ENCODE measurements around the gene TXNIP.

TXNIP gene

DNA sequence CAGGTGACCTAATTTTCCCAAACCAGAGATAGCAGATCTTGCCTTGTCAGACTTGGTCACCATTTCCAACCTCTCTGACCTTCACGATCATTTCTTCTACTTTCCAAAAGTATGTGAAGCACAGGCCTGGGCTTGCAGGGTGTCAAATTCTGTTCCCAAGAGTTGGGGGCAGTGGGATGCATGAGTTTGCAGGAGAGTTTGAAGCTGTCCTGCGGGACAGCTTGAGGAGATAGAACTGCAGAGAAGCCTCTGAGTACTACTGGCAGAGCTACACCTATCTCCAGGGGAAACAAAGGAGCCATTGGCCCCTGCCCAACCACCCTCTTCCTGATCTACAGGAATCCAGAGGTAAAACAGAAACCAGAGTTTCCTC lies 11.3 kb downstream of the TXNIP start:
- no peak for DNase-seq

DNA sequence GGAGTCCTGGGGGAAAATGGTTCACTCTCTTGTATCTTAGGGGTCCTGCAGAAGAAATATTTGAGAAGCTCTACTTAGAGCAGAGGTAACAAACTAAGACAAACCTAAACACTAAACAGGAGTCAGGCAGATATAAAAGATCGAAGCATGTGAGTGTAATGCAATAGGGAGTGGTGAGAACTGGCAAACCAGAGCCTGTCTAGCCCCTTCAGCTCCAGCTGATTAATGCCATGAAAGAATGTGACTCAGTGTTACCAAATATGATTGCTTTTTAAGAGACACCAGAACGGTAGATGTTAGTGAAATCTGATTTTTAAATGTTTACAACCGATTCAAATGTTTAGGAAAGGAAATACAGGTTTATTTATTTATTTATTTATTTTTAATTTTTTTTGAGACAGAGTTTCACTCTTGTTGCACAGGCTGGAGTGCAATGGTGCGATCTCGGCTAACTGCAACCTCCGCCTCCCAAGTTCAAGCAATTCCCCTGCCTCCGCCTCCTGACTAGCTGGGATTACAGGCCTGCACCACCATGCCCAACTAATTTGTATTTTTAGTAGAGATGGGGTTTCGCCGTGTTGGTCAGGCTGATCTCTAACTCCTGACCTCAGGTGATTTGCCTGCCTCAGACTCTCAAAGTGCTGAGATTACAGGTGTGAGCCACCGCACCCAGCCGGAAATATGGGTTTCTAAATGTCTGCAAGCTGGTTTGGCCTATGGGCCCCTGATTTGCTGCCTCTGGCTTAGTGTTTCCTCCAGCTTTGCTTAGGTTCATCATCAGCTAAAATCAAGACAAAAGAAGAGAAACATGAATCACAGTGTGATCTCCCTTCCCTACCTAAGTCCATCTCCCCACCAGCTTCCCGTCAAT lies 12.2 kb downstream of the TXNIP start:
- DNase-seq: peak; percentile 43

- DNase-seq: no peak
These were observed 13.1 kb downstream of the TXNIP start for GRCh38 chr1:145983206-145983675.

GRCh38 chr1:145982010-145982723 lies 14.2 kb downstream of the TXNIP start:
- DNase-seq: no peak

GRCh38 chr1:145980457-145980994 lies 15.9 kb downstream of the TXNIP start:
- no peak for DNase-seq

- DNase-seq: no peak
These were observed 16.5 kb downstream of the TXNIP start for GRCh38 chr1:145979746-145980456.

- peak; percentile 51 for DNase-seq
These were observed 17.3 kb downstream of the TXNIP start for GRCh38 chr1:145978854-145979745.

DNA sequence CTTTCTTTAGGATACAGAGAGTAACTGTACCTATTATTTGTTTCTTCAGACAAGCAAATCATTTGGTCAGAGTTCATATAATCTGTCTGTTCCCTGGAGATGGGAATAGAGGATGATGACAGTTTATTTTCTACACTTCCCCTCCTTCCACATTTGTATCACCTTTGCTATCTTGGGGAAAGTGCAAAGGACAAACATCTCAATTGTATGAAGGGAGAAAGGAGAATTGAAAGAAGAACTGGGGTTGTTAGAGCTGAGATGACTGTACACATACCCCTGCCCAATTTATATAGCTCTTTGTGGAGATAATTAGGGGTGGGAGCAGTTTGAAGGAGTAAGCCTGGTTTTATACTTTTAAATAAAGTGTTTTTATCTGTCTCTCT lies 17.9 kb downstream of the TXNIP start:
- no peak for DNase-seq

GRCh38 chr1:145977486-145978470 lies 18.6 kb downstream of the TXNIP start:
- DNase-seq: peak; percentile 61

DNA sequence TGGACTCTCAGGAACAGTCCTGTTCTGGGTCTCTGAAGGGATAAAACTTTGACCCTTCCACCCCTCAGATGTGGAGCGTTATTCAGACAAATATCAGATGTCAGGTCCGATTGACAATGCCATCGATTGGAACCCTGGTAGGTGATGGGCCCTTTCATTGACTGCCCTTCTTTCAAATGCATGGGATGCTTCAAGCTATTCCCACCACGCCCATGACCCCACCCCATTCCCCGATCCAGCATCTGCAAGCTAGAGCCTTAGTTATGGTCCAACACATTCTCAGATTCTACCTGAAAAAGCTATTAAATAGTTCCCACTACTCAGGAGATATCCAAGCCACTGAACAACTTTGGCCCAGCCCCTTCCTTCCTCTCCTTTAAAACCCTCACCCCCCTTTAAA lies 19.4 kb downstream of the TXNIP start:
- no peak for DNase-seq

DNA sequence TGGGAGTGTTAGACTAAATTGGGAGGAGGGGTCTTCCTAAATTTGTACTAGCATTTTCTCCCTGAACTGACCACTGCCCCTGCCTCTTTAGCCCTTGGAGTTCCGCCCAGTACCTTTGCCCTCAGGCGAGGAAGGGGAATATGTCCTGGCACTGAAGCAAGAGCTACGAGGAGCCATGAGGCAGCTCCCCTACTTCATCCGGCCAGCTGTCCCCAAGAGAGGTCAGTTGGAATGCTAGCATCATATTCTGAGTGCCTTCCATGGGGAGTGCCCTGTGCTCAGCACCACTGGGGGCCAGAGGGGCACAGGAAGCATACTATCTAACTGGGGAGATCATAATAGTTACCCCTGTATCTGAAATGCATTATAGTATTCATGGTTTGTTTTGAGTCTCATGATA lies 21.2 kb downstream of the TXNIP start:
- DNase-seq: no peak

DNA sequence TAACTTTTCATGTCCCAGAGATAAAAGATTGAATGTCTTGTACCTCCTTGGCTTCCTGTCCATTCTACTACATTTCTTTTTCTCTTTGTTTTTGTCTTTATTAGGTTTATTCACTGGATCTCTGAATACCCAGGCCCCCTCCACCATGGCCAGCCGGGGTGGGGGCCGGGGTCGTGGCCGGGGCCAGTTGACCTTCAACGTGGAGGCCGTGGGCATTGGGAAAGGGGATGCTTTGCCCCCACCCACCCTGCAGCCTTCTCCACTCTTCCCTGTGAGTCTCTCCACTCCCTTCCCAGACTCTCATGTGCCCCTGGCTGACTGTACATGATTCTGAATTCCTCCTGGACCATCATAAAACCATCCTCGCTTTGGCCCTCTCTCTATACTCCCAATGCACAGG lies 21.7 kb downstream of the TXNIP start:
- no peak for DNase-seq

GRCh38 chr1:145972580-145972979 lies 23.8 kb downstream of the TXNIP start:
- no peak for DNase-seq

- no peak for DNase-seq
These were observed 29.1 kb downstream of the TXNIP start for GRCh38 chr1:145967288-145967687.

DNA sequence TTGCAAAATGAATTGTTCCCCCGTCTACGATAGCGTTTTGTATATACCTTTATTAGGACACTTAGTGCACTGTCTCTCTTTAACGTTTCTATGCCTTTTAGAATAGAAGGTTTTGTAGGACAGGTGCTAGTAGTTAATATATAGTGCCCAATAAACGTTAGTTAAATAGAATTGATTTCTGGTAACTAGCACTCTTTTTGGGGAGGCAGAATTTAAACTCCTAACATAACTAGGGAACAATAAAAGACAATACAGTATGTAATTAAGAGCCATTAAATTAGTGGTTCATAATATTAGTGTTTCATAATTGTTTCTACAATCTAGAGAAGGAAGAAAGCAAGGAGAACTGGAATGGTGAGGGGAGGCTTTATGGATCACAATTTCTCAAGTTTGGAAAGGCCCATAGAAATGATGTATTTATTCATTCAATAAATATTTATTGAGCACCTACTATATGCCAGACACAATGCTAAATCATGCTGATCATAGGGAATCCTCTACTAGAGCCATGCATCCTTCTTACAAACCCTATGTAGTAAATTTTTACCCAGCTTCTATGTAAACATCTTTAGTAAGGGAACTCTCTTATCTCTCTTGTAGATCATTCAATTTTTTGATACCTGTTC lies 31.1 kb downstream of the TXNIP start:
- DNase-seq: no peak

DNA sequence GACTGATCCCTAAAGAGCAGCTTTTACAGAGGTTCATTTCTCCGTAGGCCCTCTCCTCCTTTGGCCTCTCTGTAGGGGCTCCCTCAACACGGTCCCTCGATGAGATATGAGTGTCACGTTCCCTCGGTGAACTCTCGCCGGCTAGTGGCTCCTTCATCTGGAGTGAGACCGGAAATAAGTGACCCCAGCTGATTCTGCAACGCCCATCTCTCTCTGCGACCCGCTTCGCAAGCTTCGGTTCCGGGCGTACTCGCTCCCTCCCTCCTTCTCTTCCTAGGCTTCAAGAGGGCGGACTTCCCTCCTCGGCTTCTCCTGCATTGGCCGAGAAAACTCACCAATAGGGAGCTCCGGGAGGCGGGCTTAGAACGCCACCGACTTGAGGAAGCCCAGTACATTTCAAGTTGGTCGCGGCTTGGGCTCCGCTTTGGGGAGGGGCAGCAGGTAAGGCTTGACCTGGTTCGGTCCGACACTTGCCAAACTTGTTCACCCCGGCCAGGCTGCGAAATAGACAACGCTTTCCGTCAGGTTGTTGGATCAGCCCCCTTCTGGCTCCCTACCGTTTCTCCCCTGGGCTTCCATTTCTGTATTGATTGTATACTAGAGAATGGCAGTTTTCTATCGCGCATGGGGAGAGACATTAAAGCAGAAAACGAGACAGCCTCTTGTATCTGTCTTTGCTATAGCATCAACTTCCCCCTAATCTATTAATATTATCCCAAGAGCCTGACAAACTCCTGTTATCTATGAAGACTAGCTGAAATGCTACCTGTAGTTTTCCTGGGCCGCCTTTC lies 31.9 kb downstream of the TXNIP start, which contains the start of the genes ANKRD34A and POLR3GL:
ANKRD34A (minus strand) TSS at position 248 of the 791 bp plus-strand sequence. CDS start 2,816 bp downstream, outside the sequence.
POLR3GL (plus strand) TSS at position 363 of the 791 bp plus-strand sequence. CDS start 10,176 bp downstream, outside the sequence.
- peak; percentile 84 for DNase-seq

DNA sequence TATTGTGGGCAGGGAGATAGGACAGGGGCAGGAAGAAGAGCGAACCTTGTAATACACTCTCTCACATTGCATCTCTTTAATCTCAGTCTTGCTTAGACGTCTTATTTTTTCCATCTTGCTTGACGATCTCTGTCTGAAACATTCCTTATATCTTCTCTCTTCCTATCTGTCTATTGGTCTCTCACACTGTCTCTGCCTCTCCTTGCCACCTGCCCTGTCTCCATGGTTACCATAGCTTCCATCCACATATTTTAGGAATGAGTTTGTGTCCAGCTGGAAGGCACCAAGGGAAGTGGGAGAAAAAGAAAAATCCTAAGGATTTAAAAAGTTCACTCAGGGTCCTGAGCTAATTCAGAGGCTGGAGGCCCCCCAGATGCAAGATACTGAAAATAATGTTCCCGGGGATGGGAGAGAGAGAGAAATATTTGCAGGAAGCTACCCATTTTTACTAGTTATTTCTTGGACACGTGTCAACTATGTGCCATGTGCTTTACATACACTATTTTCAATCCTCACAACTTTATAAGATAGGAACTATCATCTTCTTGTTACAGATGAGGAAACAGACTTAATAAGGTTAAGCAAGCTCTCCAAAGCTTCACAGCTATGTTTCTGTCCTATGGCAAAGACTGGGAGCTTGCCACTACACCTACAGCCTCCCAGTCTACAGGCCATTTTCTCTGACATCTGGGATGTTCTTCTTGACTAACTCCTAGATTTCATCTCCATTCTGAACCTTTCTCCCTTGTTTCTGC lies 32.9 kb downstream of the TXNIP start:
- DNase-seq: no peak
